Stimulated activated CD8-positive, alpha-beta memory T cell treated with anti-CD3 and anti-CD28 coated beads, Interleukin-7, amount 100 ng/mL, for 1 hour (primary cell): ENCODE results near the gene TCHP.
"Not testable (repeated sequence)": the region's sequence is repeated elsewhere in the genome, so short reads cannot be mapped to it uniquely, and the experiment has no call there.

Source experiments
- DNase-seq, 2 donors: peaks; one replicate each; pipeline ENCODE4 v3.0.0-alpha.2; 2020; ENCODE audit warnings: low read depth in 2 of 2

The TCHP gene

DNA sequence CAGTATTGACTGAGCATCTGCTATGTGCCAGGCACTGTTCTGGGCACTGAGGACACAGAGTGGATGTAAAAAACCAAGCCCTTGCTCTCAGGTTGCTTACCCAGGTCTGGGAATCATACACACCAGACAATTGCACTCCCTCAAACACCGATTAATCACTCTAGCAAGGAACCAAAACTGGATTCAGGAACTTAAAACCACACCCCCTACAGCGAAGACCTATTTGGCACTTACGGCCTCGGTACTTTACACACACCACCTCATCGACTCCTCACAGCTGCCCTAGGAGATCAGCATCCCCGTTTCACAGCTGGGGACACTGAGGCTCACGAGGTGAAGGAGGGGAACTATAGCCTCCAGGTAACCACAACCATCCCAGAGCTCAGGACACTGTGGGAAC lies 21.3 kb upstream of the TCHP start:
- DNase-seq: no peak

DNA sequence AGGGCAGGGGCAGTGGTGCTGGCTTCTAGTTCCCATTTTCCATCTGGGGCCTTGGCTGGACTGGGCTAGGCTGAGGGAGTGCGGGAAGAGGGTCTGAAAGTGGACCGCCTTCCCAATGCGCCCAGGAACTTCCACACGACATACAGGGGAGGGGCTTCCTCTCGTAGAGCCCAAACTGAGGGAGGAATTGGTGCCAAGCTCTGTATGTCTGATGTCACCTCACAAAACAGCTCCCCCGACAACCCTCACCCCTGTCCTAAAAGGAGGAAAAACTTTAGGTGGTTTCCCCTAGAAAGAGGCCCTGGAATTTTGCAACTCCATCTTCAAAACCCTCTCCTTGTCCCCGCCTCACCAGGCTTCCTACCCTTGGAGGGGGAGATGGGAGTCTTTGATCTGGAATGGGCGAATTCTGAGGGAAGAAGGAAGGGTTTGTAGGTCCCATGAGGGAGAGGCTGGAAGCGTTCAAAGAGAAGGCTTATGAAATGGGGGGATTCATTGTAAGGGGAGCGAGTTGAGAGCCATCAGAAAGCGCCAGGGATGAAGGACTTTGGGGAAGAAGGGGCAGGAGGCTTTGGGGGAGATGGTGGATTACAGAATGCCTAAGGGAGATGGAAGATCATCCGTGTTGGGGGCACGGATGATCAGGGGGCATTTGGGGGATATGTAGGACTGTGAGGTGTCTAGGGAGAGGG lies 20.6 kb upstream of the TCHP start:
- no peak for DNase-seq

DNA sequence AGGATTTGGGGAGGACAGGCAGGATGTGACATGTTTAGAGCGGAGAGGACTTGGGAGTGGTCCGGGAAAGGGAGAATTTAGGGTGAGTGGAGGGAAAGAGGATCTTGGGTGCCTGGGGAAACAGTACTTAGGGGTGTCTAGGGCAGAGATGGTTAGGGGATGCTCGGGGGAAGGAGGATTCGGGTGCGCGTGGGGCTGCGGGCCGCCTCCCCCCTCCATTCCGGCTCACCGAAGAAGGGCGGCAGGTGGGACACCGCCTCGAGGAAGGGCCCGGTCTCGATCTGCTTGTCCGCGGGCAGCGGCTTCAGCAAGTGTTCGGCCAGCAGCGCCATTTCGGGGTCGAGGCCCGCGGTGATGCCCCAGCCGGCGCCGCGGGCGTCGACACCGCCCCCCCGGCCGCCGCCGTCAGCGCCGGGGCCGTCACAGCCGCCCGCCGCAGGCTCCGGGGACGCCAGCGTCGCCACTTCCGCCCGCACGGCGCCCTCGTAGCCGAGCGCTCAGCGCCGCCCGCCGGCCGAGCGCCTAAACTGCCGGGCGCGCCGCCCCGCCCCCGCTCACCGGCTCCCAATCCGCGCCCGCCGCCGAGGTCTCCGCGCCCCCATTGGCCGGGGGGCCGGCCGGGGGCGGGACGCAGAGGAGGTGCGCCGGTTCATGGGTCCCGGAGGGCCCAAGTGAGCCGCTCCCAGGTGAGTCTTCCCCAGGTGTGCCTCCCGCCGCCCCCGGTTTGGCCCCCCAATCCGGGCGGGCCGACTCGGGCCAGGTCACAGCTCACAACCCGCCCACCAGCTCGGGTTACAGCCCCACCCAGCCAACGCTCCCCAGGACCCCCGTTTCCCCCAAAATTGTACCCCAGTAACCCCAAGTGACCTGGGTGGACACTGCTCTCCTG lies 19.8 kb upstream of the TCHP start, which contains the start of gene GLTP:
TSS of gene GLTP (minus strand) at position 499 of the 889 bp plus-strand sequence. CDS start at position 332, 167 bp downstream.
- DNase-seq: peak; percentile 71 to 77

DNA sequence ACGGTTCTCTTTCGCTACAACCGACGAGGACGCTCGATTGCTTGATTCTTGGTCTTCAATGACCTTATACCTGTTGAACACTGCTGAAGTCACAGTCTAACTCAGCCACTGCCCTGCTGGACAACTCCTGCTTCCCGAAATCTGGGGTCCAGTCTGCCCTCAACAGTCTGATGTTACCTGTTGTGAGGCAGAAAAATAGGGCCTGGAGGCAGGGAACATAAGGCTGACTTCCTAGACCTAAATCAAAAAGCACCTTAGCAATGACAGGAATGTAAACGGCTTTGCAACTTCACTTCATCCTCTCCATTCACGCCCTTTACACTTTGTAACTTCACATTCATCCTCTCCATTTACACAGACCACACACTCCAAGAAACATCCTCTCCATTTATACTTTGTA lies 19.1 kb upstream of the TCHP start:
- DNase-seq: no peak

DNA sequence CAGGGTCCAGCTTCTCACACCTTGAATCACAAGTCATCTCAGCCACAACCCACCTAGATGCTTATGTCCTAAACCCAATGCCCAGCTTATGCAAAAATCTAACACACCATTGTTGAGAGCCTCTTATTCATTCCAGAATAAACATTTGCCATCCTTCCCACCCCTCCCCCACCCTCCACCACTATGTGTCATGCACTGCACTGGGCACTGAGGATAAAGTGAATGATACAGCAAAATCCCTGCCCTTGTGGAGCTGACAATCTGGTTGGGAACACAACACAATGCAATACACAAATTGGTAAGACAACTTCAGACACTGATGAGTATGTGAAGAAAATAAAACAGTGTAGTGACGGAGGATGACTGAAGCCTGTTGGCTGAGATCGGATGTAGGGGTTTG lies 18.3 kb upstream of the TCHP start:
- DNase-seq: no peak

DNA sequence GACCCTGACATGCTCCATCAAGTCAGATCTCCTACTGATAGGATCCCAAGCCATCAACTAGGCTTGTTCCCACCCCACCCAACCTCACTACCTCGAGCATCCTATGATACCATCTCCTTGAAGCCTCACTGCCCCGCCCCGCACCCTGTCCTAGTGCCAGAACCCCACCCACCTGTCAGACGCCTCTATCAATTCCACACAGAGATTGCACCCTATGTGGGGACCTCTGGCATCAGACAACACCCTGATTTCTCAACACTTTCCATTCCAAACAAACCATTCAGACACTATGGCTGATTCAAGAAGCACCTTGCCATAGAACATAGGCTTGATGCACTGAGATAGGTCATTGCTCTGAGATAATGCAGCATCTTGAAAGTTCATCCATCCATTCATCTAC lies 16.6 kb upstream of the TCHP start:
- DNase-seq: no peak

DNA sequence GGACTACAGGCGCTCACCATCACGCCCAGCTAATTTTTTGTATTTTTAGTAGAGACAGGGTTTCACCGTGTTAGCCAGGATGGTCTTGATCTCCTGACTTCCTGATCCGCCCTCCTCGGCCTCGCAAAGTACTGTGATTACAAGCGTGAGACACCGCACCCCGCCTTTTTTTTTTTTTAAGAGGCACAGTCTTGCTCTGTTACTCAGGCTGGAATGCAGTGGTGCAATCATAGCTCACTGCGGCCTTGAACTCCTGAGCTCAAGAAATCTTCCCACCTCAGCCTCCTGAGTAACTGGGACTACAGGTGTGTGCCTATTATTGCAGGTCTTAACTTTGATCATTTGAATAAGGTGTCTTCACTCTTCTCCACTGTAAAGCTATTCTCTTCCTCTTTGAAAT lies 14.5 kb upstream of the TCHP start:
- DNase-seq: no peak

DNA sequence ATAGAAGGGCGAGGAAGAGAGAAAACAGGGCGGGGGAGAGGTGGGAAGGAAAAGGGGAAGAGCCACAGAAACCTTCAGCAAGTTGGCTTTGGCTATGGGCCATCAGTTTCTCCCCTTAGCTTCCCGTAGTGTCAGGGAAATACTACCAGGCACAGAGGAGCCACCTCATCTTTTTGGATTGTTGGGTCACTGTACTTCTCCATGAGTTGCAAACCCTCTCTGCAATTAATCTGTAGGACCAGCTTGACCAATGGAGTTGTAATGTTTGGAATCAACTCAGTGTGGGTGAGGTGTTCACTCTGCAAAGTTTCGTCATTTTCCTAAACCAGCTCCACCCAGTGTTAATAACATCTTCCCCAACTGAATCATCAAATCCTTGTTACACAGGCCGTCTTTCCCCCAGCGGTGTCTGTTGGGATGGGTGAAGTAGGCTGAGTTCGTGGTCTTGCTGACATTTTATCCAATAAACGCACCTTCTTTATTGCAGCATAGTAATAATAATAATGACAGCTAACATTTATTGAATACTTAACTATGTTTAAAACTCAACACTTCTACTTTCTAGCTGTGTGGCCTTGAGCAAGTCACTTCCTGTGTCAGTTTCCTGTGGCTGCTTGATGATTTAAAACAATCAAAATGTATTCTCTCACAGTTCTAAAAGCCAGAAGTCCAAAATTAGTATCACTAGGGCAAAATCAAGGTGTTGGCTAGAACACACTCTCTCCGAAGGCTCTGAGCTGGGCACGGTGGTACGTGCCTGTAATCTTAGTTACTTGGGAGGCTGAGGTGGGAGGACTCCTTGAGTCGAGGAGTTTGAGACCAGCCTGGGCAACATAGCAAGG lies 11.7 kb upstream of the TCHP start:
- DNase-seq: no peak

DNA sequence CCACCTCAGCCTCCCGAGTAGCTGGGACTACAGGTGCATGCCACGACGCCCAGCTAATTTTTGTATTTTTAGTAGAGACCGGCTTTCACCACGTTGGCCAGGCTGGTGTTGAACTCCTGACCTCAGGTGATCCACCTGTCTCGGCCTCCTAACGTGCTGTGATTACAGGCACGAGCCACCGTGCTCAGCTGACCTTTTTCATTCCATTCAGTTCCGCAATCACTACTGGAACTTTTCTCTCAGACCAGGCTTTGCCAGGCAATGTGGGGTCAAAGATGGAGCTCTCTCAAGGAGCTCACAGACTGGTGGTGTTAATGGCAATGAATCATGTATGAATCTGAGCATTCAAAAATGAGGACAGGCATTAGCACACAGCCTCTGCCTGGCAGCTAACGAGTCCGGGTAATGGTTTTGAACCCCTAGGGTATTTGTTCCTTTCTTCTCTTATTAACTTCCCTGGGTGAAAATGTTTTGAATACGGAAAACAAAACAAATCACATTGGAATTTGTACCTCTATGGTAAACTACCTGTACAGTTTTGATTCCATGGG lies 9.4 kb upstream of the TCHP start:
- DNase-seq: no peak

DNA sequence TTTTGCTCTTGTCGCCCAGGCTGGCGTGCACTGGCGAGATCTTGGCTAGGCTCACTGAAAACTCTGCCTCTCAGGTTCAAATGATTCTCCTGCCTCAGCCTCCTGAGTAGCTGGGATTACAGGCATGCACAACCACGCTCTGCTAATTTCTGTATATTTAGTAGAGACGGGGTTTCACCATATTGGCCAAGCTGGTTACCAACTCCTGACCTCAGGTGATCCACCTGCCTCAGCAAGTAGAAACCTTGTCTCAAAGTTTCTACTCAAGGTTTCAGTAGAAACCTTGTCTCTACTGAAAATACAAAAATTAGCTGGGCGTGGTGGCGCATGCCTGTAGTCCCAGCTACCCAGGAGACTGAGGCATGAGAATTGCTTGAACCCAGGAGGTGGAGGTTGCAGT lies 8.3 kb upstream of the TCHP start:
- not testable (repeated sequence) for DNase-seq

DNA sequence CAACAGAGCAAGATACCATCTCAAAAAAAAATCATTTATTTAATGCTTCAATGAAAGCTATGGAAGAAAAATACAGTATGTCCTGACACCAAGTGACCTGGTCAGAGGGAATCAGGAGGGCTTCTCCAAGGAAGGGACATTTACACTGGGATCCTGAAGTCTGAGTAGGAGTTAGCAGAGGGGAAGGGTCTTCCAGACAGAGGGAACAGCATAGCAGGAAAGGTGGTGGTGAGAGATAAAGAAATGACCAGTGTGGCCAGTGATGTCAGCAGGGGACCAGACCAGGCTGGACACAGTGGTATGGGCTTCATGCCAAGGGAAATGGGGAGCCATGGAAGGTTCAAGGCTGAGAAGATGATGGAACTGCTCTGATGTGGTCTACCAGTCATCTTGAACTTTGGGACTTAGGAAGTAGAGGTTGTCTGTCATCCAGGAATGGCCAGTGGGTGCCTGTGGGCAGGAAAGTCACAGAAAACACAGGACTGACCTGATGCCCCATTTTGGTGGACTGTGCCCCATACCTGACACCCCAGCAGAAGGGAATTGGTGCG lies 7.8 kb upstream of the TCHP start:
- no peak for DNase-seq

DNA sequence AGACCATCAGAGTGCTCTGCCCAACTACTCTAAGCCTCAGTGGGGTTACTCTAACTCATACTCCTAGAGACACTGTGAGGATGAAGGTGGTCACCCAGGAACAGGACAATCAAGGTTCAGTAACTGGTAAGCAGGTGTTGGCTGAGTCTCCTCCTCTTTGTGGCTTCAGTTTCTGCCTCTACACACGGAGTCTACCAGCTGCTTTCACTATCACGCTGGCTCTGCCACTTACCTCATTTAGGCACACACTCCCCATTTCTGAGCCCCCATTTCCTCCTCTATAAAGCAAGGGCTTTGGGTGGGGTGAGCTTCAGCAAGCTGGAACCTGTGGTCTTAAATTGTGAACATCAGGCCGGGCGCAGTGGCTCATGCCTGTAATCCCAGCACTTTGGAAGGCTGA lies 7.3 kb upstream of the TCHP start:
- no peak for DNase-seq

DNA sequence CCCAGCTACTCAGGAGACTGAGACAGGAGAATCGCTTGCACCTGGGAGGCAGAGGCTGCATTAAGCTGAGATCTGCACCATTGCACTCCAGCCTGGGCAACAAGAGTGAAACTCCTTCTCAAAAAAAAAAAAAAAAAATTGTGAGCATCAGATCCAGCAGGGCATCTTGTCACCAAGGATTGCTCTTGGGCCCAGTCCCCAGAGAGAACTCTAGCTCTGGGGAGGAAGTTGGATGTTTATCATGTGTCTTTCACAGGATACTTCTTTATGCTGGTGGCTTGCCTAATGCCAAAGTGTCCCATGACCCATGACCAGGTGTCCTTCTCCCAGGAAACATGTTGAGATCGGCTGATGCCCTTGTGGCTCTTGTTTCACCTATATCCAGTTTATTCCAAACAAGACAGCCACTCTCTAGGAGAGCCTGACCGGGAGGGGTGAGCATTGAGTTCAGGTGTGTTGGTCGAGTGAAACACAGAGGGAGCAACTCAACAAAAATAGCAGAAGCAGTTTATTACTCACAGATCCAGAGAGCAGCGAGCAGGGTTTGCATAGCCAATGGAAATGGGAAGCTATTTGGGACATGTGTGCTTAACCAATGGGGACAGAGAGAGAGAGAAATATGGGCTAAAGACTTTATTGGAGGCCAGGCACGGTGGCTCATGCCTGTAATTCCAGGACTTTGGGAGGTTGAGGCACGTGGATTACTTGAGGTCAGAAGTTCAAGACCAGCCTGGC lies 6.6 kb upstream of the TCHP start:
- DNase-seq: no peak

DNA sequence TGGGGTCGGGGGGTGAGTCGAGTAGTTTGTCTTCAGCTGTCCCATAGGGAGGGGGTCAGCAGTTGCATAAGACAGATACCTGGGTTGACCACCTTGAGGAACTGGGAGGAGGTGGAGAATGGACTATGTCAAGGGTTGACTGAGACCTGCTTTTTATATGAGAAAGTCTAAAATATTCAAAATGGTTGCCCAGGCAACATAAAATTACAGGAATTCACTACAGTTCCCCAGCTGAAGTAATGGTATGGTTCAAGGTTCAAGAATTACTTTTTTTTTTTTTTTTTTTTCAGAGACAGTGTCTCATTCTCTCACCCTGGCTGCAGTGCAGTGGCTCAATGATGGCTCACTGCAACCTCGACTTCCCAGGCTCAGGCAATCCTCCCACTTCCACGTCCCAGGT lies 5.1 kb upstream of the TCHP start:
- no peak for DNase-seq

DNA sequence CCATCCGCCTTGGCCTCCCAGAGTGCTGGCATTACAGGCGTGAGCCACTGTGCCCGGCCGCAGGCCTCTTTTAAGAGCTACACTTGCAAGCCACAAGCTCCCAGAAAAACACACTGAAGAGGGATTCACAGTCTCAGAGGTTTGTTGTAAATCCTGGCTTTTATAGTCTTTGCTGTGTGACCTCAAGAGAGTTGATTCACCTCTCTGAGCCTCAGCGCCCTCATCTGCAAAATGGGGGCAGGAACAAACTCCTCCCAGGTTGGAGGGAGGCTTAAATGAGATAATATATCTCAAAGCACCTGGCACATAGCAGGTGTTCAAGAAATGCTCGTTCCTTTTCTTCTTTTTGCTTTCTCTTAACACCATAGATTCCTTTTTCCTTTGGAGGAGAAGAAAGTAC lies 3.9 kb upstream of the TCHP start:
- no peak for DNase-seq

DNA sequence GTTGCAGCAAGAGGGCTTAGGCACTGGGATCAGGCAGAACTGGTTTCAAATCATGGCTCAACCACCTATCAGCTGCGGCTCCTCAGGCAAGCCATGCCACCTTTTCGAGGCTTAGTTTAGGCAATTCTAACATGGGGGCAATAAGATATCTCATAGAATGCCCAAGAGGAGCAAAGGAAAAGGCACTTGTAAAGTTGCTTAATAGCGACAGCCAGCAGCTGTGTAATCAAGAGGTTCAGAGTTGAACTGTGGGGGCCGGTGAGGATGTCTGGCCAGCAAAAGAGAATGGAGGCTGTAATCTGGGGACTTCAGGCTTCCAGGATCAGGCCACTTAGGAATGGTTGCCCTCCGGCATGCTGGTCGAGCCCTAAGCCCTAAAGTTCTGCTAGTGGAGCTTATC lies 3.0 kb upstream of the TCHP start:
- no peak for DNase-seq

DNA sequence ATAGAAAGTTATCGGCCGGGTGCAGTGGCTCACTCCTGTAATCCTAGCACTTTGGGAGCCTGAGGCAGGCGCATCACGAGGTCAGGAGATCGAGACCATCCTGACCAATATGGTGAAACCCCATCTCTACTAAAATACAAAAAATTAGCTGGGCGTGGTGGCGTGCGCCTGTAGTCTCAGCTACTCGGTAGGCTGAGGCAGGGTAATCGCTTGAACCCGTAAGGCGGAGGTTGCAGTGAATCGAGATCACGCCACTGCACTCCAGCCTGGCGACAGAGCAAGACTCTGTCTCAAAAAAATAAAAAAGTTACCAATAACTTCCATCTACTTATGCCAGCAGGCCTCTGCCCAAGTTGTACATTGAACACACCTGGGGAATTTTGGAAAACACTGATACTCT lies 729 bp upstream of the TCHP start:
- DNase-seq: not testable (repeated sequence)

DNA sequence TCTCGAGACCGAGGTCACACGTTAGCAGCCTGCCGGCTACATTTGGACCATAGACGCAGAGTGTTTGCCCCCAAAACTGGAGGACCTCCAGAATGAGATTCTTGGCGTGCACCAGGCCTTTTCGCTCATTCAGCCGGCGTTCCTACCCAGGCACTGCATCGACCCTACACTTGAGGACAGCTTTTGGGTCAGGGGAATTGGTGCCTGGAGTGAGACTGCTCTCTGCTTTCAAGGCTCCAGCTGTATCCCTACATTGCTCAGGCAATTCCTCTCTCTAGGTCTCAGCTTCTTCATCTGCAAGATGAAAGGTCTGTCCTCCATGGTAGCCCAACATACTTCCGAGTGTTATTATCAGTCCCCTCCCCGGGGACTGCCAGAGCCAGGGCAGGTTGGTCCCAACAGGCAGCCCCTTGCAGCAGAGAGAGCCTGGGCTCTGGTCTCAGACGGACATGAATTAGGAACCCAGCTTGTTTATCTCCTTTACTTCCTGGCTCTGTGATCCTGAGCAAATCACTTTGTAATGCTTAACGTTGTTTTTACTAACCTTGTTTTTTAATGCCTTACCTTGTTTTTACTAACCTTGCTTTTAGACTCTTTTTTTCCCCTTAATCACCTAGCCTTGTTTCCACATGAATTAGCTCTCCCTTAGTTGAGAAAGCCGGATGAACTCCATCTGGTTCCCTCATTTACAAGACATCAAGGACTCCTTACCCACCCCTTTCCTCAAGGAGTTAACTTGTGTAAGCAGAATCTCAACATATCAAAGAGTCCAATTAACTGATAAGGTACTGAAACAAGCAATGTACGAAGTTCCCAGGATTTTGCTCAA lies 892 bp downstream of the TCHP start:
- DNase-seq: no peak

DNA sequence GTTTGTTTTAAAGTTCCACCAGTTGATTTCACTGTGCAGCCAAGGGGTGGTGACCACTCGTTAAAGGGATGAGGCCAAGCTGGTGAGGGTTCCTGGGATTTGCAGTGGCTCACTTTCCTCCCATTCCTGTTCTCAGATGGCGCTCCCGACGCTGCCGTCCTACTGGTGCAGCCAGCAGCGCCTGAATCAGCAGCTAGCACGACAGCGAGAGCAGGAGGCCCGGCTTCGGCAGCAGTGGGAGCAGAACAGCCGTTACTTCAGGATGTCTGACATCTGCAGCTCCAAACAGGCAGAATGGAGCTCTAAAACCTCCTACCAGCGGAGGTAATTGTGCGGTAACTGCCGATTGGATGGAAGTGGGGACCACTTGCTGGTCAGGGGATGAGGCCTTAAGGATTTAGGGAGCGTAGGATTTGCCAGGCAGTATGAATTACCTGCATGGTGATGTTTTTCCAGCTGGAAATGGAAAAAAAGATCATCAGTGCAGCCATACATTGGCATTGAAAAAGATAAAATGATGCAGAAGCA lies 2.9 kb downstream of the TCHP start:
- no peak for DNase-seq

DNA sequence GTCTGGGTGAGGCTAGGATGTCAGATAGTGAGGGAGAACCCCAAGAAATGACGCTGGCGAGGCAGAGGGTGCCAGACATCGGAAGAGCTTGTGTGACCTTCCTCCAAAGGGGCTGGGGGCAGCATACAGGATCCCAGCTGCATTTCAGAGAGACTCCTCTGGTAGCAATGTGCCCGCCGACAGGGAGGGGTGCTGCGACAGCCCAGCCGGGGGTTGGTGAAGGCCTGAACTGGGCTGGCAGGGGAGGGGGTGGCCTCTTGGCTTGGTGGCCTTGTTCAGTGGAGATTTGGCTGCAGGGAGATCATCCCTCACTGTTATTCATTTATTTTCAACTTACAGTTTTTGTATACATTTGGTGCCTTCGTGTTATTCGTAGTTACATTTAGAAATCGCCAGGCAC lies 5.2 kb downstream of the TCHP start:
- DNase-seq: no peak
